HCT116 (cell line): ENCODE data around the gene CASZ1.

ENCODE experiments used
- CEBPB ChIP-seq: IDR thresholded peaks from 2 replicates; pipeline ENCODE4 v1.6.1; 2012; ENCODE audit warnings: low read depth
- ELF1 ChIP-seq: IDR thresholded peaks from 2 replicates; pipeline ENCODE4 v1.6.1; 2012; ENCODE audit warnings: low read depth, borderline replicate concordance
- EZH2 ChIP-seq: fragments of 200-600 bp; sonication (generic); IDR thresholded peaks from 2 replicates; pipeline ENCODE4 v1.6.1; 2017; ENCODE audit warnings: antibody characterized with exemption, mixed run types
- JUND ChIP-seq: IDR thresholded peaks from 2 replicates; pipeline ENCODE4 v1.6.1; 2012
- POLR2A ChIP-seq: IDR thresholded peaks from 2 replicates; pipeline ENCODE4 v1.7.0; 2011; ENCODE audit warnings: borderline replicate concordance; ENCODE audit not compliant: insufficient read depth, insufficient read length; ENCODE audit errors: extremely low read depth
- POLR2AphosphoS5 ChIP-seq: IDR thresholded peaks from 2 replicates; pipeline ENCODE4 v1.6.1; 2011; ENCODE audit warnings: mild to moderate bottlenecking, low read depth, low read length, moderate library complexity
- TF ChIP-seq, protein P1 (sequence below), 3 experiments: fragments of 200-600 bp in 1 of 3; sonication (generic) in 1 of 3; IDR thresholded peaks in 2 of 3; conservative IDR thresholded peaks in 1 of 3; 2 replicates each; pipeline ENCODE4 v1.5.1; 2012 to 2017; ENCODE audit warnings: low read depth in 2 of 3, low read length in 2 of 3, antibody characterized with exemption in 1 of 3, borderline replicate concordance in 1 of 3, control low read depth in 1 of 3, mild to moderate bottlenecking in 1 of 3, mixed read lengths in 1 of 3, mixed run types in 1 of 3, moderate library complexity in 1 of 3; ENCODE audit not compliant: insufficient read depth in 1 of 3

DNA sequence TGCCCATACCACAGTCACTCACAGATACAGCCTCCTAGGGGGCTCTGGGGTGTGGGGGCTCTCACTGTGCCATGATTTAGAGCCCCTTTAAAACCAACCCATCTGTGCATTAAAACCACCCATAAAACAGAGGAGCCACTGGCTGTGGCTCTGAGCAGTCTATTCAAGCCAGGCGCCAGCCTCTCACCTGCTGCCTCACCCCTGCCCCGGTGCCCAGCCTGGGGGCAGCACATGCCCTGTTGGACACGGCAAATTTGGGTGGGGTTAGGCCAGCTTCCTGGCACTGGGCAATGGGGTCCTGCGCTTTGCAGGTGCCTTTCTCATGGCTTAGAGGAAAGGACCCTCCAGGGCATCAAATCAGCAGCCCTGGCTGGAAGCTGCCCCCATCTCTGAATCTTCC is 73.1 kb downstream of the CASZ1 start:
- TF ChIP-seq, protein P1, sequence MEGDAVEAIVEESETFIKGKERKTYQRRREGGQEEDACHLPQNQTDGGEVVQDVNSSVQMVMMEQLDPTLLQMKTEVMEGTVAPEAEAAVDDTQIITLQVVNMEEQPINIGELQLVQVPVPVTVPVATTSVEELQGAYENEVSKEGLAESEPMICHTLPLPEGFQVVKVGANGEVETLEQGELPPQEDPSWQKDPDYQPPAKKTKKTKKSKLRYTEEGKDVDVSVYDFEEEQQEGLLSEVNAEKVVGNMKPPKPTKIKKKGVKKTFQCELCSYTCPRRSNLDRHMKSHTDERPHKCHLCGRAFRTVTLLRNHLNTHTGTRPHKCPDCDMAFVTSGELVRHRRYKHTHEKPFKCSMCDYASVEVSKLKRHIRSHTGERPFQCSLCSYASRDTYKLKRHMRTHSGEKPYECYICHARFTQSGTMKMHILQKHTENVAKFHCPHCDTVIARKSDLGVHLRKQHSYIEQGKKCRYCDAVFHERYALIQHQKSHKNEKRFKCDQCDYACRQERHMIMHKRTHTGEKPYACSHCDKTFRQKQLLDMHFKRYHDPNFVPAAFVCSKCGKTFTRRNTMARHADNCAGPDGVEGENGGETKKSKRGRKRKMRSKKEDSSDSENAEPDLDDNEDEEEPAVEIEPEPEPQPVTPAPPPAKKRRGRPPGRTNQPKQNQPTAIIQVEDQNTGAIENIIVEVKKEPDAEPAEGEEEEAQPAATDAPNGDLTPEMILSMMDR (IDR thresholded peaks at IDR 0.05 in 2 of 3, conservative IDR thresholded peaks at IDR 0.05 in 1 of 3; ENCODE audit: borderline replicate concordance in 1 of 3, insufficient read depth in 1 of 3, low read depth in 2 of 3, low read length in 2 of 3), result no peak
- TF ChIP-seq POLR2AphosphoS5 (no peak), POLR2A (no peak), ELF1 (no peak), CEBPB (no peak), EZH2 (no peak), JUND (no peak)
